DND-41 (cell line): ENCODE results near the gene RNF151.

Experiments
- ATAC-seq: fragments of 200-7000 bp; cut with Tn5 transposase; 3 replicates; pipeline ENCODE4 v1.9.1; 2021; ENCODE audit warnings: low read depth; ENCODE audit not compliant: insufficient read depth
- DNase-seq: peaks from one replicate; pipeline ENCODE4 v3.0.0-alpha.2; 2020
- H2AFZ ChIP-seq: 2 replicates; pipeline ENCODE4 v1.6.0; 2012; ENCODE audit warnings: low read depth, low read length
- H3K27ac ChIP-seq: 2 replicates; pipeline ENCODE4 v1.5.1; 2012; ENCODE audit warnings: low read length, inconsistent platforms
- H3K27me3 ChIP-seq: fragments of 200-600 bp; sonication (generic); 2 replicates; pipeline ENCODE4 v1.6.0; 2012; ENCODE audit warnings: low read length, mild to moderate bottlenecking, inconsistent platforms; ENCODE audit not compliant: insufficient read depth, poor library complexity
- H3K36me3 ChIP-seq: 2 replicates; pipeline ENCODE4 v1.5.1; 2012; ENCODE audit warnings: low read length, inconsistent platforms; ENCODE audit not compliant: insufficient read depth
- H3K4me1 ChIP-seq: 2 replicates; pipeline ENCODE4 v1.5.1; 2012; ENCODE audit warnings: mild to moderate bottlenecking, low read length; ENCODE audit not compliant: insufficient read depth
- H3K4me2 ChIP-seq: 2 replicates; pipeline ENCODE4 v1.6.0; 2012; ENCODE audit warnings: mild to moderate bottlenecking, moderate library complexity, low read length, inconsistent platforms; ENCODE audit not compliant: insufficient read depth
- H3K4me3 ChIP-seq, 2 experiments: fragments of 200-600 bp in 1 of 2; shearing (Covaris generic) in 1 of 2; 2 replicates each; pipeline ENCODE4 v1.5.1; 2012 to 2016; ENCODE audit warnings: inconsistent platforms in 2 of 2, low read length in 2 of 2, mild to moderate bottlenecking in 2 of 2, low read depth in 1 of 2, moderate library complexity in 1 of 2
- H3K79me2 ChIP-seq: 2 replicates; pipeline ENCODE4 v1.6.0; 2012; ENCODE audit warnings: low read length, inconsistent platforms; ENCODE audit not compliant: insufficient read depth
- H3K9ac ChIP-seq: 2 replicates; pipeline ENCODE4 v1.6.0; 2012; ENCODE audit warnings: low read depth, mild to moderate bottlenecking, inconsistent platforms, low read length, moderate library complexity
- H3K9me3 ChIP-seq: 2 replicates; pipeline ENCODE4 v1.5.1; 2012; ENCODE audit warnings: low read length, moderate library complexity, mild to moderate bottlenecking, inconsistent platforms; ENCODE audit not compliant: insufficient read depth, severe bottlenecking
- H4K20me1 ChIP-seq: 2 replicates; pipeline ENCODE4 v1.6.0; 2012; ENCODE audit warnings: low read length; ENCODE audit not compliant: insufficient read depth
- CTCF ChIP-seq: IDR thresholded peaks from 2 replicates; pipeline ENCODE4 v1.5.1; 2012; ENCODE audit warnings: borderline replicate concordance, low read length, moderate library complexity, mild to moderate bottlenecking; ENCODE audit not compliant: poor library complexity, severe bottlenecking; ENCODE audit errors: extremely low read depth
- EZH2 ChIP-seq: IDR thresholded peaks from 3 replicates; pipeline ENCODE4 v1.6.1; 2012; ENCODE audit warnings: borderline replicate concordance, low read depth, mild to moderate bottlenecking, moderate library complexity, low read length, inconsistent platforms; ENCODE audit not compliant: severe bottlenecking

The RNF151 gene

GRCh38 chr16:1991588-1991947 is 24.9 kb downstream of the RNF151 start:
- no peak for TF ChIP-seq EZH2
- TF ChIP-seq CTCF: no peak
- Histone ChIP-seq H4K20me1 (no peaks in the 10 kb centered on the region), H3K27me3 (no peaks in the 10 kb centered on the region), H3K4me3 (no peak overlapping the region), H2AFZ (no peak overlapping the region), H3K4me2 (no peak overlapping the region), H3K9ac (no peak overlapping the region), H3K9me3 (no peaks in the 10 kb centered on the region), H3K27ac (no peak overlapping the region), H3K4me1 (no peaks in the 10 kb centered on the region), H3K36me3 (peaks cover under 1% of the 10 kb centered on the region; the same call in 1 of the 2 replicates), H3K79me2 (no peaks in the 10 kb centered on the region)
- ATAC-seq (no peak), DNase-seq (no peak)

- Histone ChIP-seq H4K20me1 (0 out of 2 replicates have a peak, but pooled peaks cover 5% of the 10 kb centered on the region), H3K27ac (no peak overlapping the region), H3K79me2 (no peaks in the 10 kb centered on the region), H3K27me3 (no peaks in the 10 kb centered on the region), H3K9ac (no peak overlapping the region), H3K4me1 (no peaks in the 10 kb centered on the region), H3K36me3 (peaks cover 6% of the 10 kb centered on the region; the same call in 1 of the 2 replicates), H3K4me2 (no peak overlapping the region), H3K9me3 (no peaks in the 10 kb centered on the region), H3K4me3 (no peak overlapping the region), H2AFZ (no peak overlapping the region)
- ATAC-seq (no peak), DNase-seq (no peak)
- no peak for TF ChIP-seq EZH2
- TF ChIP-seq CTCF: no peak
Measured at GRCh38 chr16:1991948-1992703, 25.5 kb downstream of the RNF151 start.

GRCh38 chr16:1992704-1993317 is 26.2 kb downstream of the RNF151 start:
- Histone ChIP-seq H3K4me2 (no peak overlapping the region), H3K79me2 (no peaks in the 10 kb centered on the region), H3K9me3 (no peaks in the 10 kb centered on the region), H3K27ac (no peak overlapping the region), H3K9ac (no peak overlapping the region), H4K20me1 (0 out of 2 replicates have a peak, but pooled peaks cover 5% of the 10 kb centered on the region), H2AFZ (no peak overlapping the region), H3K4me3 (no peak overlapping the region), H3K4me1 (no peaks in the 10 kb centered on the region), H3K36me3 (peaks cover 10% of the 10 kb centered on the region), H3K27me3 (no peaks in the 10 kb centered on the region)
- DNase-seq (no peak), ATAC-seq (no peak)
- no peak for TF ChIP-seq EZH2

- H3K4me1 ChIP-seq: no peaks in the 10 kb centered on the region
- peaks cover 19% of the 10 kb centered on the region for H3K36me3 ChIP-seq
- H3K4me2 ChIP-seq: no peak overlapping the region
- no peaks in the 10 kb centered on the region for H3K79me2 ChIP-seq
- H2AFZ ChIP-seq: no peak overlapping the region
- H3K9ac ChIP-seq: no peak overlapping the region
- H3K9me3 ChIP-seq: no peaks in the 10 kb centered on the region
- H3K27ac ChIP-seq: no peak overlapping the region
- H3K27me3 ChIP-seq: no peaks in the 10 kb centered on the region
- ATAC-seq: no peak
- TF ChIP-seq CTCF (no peak), EZH2 (no peak)
- no peak overlapping the region for H3K4me3 ChIP-seq
- 0 out of 2 replicates have a peak, but pooled peaks cover 5% of the 10 kb centered on the region for H4K20me1 ChIP-seq
- no peak for DNase-seq
Measured at GRCh38 chr16:1993731-1994131, 27.1 kb downstream of the RNF151 start.
